ENCODE measurements around the gene GCKR. TPM values are rescaled to one million over a fixed set of nuclear protein-coding genes. Genes with fewer than 3 reads are reported as not detected.
A peak's percentile ranks its signal among the peaks of the same experiment; 100 is the strongest.

GCKR gene
- total and polyA plus RNA-seq, 2 of the 13 experiments (the other 11 are each of a cell fraction or from before 2014, with no cell fraction given) = 15.2 to 48.3 TPM

DNA sequence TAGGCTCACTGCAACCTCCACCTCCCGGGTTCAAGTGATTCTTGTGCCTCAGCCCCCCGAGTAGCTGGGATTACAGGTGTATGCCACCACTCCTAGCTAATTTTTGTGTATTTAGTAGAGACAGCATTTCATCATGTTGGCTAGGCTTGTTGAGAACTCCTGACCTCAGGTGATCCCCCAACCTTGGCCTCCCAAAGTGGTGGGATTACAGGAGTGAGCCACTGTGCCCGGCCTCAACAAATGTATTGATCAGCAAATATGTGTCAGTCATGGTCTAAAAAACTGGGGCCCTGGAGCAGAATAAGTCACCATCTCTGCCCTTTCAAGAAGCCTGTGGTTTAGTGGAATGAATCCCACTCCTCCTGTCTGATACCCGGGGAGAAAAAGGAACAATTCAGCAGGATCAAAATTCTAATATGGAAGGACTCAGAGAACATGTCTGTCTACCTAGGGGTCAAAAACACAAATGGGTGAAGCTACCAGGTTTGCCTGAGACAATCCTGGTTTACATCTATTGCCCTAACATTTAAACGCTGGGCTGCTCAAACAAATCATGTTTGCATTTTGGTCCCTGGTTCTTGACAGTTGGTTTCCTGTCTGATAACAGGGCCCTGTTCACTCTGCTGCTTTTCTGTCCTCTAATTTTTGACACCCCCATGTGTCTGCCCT is 21.6 kb downstream of the GCKR start (continued):
- TF ChIP-seq NR2C2 (CRISPR knock-in tag; IDR thresholded peaks at IDR 0.05; ENCODE audit: borderline replicate concordance) (peak; percentile 46; the same call in 1 of the 2 replicates), ZNF784 (CRISPR knock-in tag; IDR thresholded peaks at IDR 0.05; ENCODE audit: borderline replicate concordance) (no peak), REXO4 (CRISPR knock-in tag; IDR thresholded peaks at IDR 0.05; ENCODE audit: borderline replicate concordance) (no peak), GATAD1 (CRISPR knock-in tag; IDR thresholded peaks at IDR 0.05) (no peak), MTA1 (CRISPR knock-in tag; IDR thresholded peaks at IDR 0.05; ENCODE audit: borderline replicate concordance) (no peak), YY1 (IDR thresholded peaks at IDR 0.05; ENCODE audit: insufficient read depth, insufficient replicate concordance, low read depth, low read length) (no peak), ATF4 (CRISPR knock-in tag; IDR thresholded peaks at IDR 0.05) (peak in 1 of 2 experiments; percentile 82; a peak in 1 of 4 replicates), ZNF34 (CRISPR knock-in tag; IDR thresholded peaks at IDR 0.05; ENCODE audit: borderline replicate concordance) (no peak), FLYWCH1 (CRISPR knock-in tag; IDR thresholded peaks at IDR 0.05) (no peak), GATA4 (IDR thresholded peaks at IDR 0.05; ENCODE audit: borderline replicate concordance, low read depth) (no peak), ZNF556 (CRISPR knock-in tag; IDR thresholded peaks at IDR 0.05; ENCODE audit: borderline replicate concordance) (no peak), ZNF629 (CRISPR knock-in tag; conservative IDR thresholded peaks at IDR 0.05) (no peak), ZNF800 (CRISPR knock-in tag; IDR thresholded peaks at IDR 0.05) (no peak), MXI1 (IDR thresholded peaks at IDR 0.05; ENCODE audit: borderline replicate concordance, low read depth, low read length) (no peak), ZNF468 (CRISPR knock-in tag; IDR thresholded peaks at IDR 0.05) (no peak), FOXC1 (CRISPR knock-in tag; IDR thresholded peaks at IDR 0.05; ENCODE audit: borderline replicate concordance) (no peak), ZNF33B (CRISPR knock-in tag; IDR thresholded peaks at IDR 0.05) (no peak), ZNF740 (CRISPR knock-in tag; IDR thresholded peaks at IDR 0.05) (no peak), JDP2 (CRISPR knock-in tag; IDR thresholded peaks at IDR 0.05; ENCODE audit: borderline replicate concordance) (no peak)
- TF ChIP-seq, protein P1, sequence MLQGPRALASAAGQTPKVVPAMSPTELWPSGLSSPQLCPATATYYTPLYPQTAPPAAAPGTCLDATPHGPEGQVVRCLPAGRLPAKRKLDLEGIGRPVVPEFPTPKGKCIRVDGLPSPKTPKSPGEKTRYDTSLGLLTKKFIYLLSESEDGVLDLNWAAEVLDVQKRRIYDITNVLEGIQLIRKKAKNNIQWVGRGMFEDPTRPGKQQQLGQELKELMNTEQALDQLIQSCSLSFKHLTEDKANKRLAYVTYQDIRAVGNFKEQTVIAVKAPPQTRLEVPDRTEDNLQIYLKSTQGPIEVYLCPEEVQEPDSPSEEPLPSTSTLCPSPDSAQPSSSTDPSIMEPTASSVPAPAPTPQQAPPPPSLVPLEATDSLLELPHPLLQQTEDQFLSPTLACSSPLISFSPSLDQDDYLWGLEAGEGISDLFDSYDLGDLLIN (CRISPR knock-in tag; IDR thresholded peaks at IDR 0.05; ENCODE audit: borderline replicate concordance) = no peak
- TF ChIP-seq, protein P2, sequence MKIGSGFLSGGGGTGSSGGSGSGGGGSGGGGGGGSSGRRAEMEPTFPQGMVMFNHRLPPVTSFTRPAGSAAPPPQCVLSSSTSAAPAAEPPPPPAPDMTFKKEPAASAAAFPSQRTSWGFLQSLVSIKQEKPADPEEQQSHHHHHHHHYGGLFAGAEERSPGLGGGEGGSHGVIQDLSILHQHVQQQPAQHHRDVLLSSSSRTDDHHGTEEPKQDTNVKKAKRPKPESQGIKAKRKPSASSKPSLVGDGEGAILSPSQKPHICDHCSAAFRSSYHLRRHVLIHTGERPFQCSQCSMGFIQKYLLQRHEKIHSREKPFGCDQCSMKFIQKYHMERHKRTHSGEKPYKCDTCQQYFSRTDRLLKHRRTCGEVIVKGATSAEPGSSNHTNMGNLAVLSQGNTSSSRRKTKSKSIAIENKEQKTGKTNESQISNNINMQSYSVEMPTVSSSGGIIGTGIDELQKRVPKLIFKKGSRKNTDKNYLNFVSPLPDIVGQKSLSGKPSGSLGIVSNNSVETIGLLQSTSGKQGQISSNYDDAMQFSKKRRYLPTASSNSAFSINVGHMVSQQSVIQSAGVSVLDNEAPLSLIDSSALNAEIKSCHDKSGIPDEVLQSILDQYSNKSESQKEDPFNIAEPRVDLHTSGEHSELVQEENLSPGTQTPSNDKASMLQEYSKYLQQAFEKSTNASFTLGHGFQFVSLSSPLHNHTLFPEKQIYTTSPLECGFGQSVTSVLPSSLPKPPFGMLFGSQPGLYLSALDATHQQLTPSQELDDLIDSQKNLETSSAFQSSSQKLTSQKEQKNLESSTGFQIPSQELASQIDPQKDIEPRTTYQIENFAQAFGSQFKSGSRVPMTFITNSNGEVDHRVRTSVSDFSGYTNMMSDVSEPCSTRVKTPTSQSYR (CRISPR knock-in tag; IDR thresholded peaks at IDR 0.05; ENCODE audit: borderline replicate concordance) = no peak

Data from HepG2 (cell line).